HG03060 (cell line): ENCODE measurements around the gene MC3R.

Experiments
- ATAC-seq: cut with Tn5 transposase; IDR thresholded peaks from one replicate; pipeline ENCODE4 v1.9.1; 2021; ENCODE audit warnings: low read depth, moderate number of reproducible peaks; ENCODE audit not compliant: unreplicated experiment

The MC3R gene

DNA sequence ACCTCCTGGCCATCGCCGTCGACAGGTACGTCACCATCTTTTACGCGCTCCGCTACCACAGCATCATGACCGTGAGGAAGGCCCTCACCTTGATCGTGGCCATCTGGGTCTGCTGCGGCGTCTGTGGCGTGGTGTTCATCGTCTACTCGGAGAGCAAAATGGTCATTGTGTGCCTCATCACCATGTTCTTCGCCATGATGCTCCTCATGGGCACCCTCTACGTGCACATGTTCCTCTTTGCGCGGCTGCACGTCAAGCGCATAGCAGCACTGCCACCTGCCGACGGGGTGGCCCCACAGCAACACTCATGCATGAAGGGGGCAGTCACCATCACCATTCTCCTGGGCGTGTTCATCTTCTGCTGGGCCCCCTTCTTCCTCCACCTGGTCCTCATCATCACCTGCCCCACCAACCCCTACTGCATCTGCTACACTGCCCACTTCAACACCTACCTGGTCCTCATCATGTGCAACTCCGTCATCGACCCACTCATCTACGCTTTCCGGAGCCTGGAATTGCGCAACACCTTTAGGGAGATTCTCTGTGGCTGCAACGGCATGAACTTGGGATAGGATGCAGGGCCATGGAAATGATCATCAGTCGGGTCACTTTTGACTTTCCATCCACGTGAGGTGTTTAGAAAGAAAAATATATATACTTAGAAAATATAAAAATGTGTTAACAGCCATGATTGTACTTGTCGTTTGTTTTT, 868 bp downstream of the MC3R start:
- no peak for ATAC-seq

GRCh38 chr20:56249956-56250355, 1.4 kb downstream of the MC3R start:
- ATAC-seq = no peak

DNA sequence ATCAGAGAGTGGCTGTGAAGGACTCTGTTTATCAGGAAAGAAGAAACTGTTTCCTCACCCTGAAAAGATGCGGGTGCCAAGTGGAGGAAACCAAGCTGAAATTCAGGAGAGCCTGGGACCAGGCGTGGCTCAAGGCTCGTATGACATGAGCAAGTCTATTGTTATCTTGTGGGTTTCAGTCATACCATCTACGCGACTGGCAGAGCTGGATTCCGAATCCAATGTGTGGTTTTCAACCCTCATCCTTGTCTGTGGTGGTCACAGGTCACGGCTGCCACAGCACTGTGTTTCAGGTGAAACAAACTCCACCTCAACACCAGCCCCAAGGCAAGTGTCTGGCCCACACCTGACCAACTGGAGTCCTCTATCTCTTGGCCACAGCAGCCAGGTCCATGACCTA, 9.1 kb downstream of the MC3R start:
- ATAC-seq = no peak

- ATAC-seq = no peak
Measured at GRCh38 chr20:56259948-56260347, 11.4 kb downstream of the MC3R start.

DNA sequence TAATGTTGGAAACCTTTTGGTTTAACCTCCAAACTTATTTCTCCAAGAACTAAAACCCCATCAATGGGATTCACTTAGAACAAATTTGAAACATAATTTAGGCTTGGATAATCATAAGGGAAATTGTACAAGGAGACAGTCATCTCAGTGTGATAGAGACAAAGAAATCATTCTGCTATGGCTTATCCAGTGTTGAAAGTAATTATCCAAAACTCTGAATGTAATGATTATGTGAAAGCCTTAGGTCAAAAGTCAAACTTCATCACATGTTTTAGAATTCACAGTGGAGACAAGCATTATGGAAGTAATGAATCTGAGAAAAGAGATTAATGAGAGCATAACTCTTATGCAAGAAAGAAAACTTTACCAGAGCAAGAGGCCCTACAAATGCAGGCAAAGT, 20.0 kb downstream of the MC3R start:
- no peak for ATAC-seq

DNA sequence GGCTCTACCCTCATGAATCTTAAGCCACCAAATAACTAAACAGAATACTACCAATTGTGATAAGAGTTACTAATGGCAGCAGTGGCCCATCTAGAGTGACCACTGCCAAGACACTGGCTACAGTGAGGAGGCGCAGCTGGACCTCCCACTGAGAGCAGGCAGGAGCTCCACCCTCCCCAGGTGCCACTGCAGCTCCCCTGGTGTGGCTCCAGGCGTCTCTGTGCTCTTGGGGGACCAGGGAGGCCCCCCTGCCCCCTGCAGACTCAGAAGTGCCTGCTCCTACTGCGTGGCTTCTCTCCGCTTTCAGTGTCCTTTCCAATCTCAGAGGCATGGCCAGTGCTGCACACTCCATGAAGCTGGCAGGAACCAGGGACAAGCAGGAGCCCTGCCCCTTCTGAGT, 23.4 kb downstream of the MC3R start:
- no peak for ATAC-seq

GRCh38 chr20:56273491-56273890, 25.0 kb downstream of the MC3R start:
- ATAC-seq = no peak

GRCh38 chr20:56274156-56274555, 25.6 kb downstream of the MC3R start:
- ATAC-seq = no peak

DNA sequence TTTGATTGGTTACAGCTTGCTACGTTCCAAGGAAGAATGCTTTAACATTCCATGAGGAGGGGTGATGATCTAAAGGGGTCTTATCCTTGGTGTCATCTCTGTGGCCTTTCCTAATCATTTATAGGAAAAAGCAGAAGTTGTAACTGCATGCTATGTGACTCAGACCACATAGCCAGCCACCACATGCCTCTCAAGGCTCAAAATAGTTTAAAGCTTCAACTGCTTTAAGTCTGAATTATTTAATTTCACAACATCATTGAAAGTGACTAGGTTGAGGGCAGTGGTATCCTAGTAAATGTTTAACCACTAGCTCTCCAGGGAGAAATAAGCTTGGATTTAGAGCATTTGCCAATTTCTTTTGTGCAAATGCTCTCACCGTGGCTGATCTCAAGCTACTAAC, 29.7 kb downstream of the MC3R start:
- no peak for ATAC-seq

GRCh38 chr20:56285496-56285895, 37.0 kb downstream of the MC3R start:
- ATAC-seq = no peak

- ATAC-seq = no peak
Measured at GRCh38 chr20:56289652-56290051, 41.1 kb downstream of the MC3R start.

DNA sequence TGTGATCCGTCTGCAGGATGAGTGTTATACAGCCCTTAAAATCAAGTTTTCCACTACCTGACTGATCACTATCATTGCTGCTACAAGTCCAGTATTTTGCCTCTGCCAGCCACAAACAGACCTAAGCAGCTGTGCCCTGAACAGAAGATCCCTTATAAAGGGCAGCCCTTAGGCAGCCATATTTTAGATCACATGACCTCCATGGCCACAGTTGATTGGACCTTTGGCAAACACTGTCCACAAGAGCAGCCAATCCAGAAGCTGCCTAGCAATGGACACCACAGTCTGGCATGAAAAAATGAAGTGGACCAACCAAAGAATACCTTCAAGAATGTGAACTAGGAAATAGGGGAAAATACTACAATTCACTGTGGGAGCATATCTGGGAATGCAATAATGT, 50.8 kb downstream of the MC3R start:
- no peak for ATAC-seq
